ENCODE measurements around the gene PDCD5.

DNA sequence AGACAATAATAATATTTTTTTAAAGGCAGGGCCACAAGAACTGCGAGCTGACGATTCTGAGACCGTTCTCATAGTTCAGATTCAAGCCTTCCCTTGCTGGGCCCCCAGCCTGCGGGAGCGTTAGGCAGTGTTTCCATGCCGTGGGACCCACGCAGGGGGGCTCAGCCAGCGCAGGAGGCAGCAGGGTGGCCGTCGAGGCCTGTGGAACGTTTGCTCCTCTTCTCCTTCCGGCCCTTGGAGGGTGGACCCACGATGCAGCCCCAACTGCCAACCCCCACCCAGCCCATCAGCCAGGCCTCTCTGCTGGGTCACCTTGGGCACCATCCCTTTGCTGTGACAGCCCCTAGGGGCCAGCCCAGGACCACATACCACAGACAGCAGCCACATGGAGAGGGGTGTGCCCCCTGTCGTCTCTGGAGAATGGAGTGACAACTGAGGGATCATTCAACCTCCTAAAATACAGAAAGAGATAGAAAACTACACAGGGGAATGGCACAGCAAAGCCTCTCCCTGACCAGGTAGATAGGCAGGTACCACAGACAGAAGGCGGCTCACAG, 46.8 kb downstream of the PDCD5 start:
- TF ChIP-seq SREBF2 (IDR thresholded peaks at IDR 0.05) = no peak
- TF ChIP-seq, protein P1, sequence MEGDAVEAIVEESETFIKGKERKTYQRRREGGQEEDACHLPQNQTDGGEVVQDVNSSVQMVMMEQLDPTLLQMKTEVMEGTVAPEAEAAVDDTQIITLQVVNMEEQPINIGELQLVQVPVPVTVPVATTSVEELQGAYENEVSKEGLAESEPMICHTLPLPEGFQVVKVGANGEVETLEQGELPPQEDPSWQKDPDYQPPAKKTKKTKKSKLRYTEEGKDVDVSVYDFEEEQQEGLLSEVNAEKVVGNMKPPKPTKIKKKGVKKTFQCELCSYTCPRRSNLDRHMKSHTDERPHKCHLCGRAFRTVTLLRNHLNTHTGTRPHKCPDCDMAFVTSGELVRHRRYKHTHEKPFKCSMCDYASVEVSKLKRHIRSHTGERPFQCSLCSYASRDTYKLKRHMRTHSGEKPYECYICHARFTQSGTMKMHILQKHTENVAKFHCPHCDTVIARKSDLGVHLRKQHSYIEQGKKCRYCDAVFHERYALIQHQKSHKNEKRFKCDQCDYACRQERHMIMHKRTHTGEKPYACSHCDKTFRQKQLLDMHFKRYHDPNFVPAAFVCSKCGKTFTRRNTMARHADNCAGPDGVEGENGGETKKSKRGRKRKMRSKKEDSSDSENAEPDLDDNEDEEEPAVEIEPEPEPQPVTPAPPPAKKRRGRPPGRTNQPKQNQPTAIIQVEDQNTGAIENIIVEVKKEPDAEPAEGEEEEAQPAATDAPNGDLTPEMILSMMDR (IDR thresholded peaks at IDR 0.05) = no peak
- no peak for TF ChIP-seq CBX2 (IDR thresholded peaks at IDR 0.05; ENCODE audit: borderline replicate concordance, low read depth)
- TF ChIP-seq ESRRA (IDR thresholded peaks at IDR 0.05; ENCODE audit: borderline replicate concordance, low read length) = no peak
- no peak for TF ChIP-seq HDAC2 (IDR thresholded peaks at IDR 0.05)
- TF ChIP-seq, protein P2, sequence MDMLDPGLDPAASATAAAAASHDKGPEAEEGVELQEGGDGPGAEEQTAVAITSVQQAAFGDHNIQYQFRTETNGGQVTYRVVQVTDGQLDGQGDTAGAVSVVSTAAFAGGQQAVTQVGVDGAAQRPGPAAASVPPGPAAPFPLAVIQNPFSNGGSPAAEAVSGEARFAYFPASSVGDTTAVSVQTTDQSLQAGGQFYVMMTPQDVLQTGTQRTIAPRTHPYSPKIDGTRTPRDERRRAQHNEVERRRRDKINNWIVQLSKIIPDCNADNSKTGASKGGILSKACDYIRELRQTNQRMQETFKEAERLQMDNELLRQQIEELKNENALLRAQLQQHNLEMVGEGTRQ (IDR thresholded peaks at IDR 0.05) = no peak
- no peak for TF ChIP-seq MAFK (IDR thresholded peaks at IDR 0.05; ENCODE audit: partially characterized antibody)
